Measurements from ENCODE around the gene DPM1.

- TF ChIP-seq CTCF (IDR thresholded peaks at IDR 0.05; ENCODE audit: extremely low read depth in 1 of 2, insufficient read depth in 1 of 2, low read depth in 1 of 2, low read length in 2 of 2) (no peak), POLR2A (IDR thresholded peaks at IDR 0.05; ENCODE audit: low read depth, low read length) (no peak), POLR2AphosphoS5 (IDR thresholded peaks at IDR 0.05; ENCODE audit: insufficient read depth, low read depth, low read length) (no peak)
Observed at GRCh38 chr20:50885781-50886180, 72.6 kb downstream of the DPM1 start.
